Measurements from ENCODE around the gene PDE4D.

The PDE4D gene

DNA sequence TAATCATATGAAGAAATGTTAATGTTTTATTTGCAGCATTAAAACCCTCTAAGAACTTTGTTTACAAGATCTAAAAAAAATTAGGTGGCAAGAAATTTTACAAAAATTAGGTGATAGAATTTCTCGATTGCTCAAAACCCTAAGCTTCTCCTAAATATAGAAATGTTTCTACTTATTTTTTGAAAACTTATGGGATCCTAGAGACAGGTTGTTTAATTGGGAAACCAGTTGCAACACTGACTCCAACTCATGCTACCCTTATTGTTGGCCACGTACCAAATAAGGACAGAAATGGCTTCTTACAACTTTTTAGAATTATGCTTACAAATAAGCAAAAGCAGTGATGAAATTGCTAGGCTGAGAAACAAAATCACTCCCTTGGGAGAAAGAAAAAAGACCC lies 531.1 kb downstream of the PDE4D start:
- DNase-seq (ENCODE audit: low spot score) = no peak

DNA sequence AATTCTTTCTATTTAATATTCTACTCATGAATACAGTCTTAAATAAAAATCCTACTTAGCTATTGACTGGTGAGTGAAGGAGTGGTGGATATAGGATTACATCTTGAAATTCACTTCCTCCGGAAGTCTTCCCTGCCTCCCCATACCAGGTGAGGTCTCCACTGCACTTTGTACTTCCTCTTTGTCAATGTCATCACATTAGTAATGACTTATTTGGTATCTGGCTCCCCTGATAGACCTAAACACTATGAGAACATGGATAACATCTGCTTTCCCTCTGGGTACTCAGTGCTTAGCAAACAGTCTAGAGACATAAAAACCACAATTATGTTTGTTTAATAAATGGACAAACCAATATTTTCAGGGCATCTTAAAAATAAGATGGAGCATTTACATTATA lies 532.1 kb downstream of the PDE4D start:
- no peak for DNase-seq (ENCODE audit: low spot score)

DNA sequence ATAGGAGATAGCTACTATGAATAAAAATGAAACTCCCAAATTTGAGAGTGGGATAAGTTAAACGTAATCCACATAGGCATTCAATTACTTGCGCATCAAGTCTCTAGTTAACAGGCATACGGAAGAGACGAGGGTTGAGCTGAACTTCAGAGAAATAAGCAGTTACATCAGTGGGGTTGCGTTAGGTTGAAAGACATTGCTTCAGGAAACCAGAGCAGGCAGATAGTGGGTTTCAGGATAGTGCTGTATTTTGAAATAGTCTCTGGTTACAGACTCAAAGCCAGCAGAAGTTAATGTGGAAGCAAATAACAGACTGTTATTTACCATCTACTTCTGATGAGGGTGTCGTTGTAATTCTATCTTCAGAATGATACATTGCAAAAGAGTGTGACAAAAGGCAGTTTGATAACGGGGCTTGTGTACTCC lies 533.4 kb downstream of the PDE4D start:
- DNase-seq (ENCODE audit: low spot score) = no peak

GRCh38 chr5:59358005-59358861 lies 535.3 kb downstream of the PDE4D start:
- no peak for DNase-seq (ENCODE audit: low spot score)

GRCh38 chr5:59357381-59357977 lies 536.0 kb downstream of the PDE4D start:
- no peak for DNase-seq (ENCODE audit: low spot score)

GRCh38 chr5:59356813-59357380 lies 536.6 kb downstream of the PDE4D start:
- DNase-seq (ENCODE audit: low spot score) = no peak

GRCh38 chr5:59354811-59355210 lies 538.7 kb downstream of the PDE4D start:
- no peak for DNase-seq (ENCODE audit: low spot score)

DNA sequence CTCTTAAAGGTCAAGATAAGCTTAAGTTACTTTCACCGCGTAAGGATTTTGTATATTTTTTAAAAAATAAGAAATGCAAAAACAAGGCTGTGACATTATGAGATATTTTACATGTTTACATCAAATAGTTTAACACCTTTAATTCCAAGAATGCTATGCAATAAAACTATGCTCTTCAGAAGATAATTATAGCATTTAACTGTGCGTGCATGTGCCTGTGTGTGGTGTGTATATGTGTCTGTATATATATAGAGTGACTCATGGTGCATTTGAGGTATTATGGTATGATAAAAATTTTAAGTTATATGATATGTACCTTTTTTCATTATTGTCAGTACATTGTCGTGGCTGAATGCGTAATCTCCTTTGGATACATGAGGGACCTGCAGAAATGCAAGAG lies 539.3 kb downstream of the PDE4D start:
- DNase-seq (ENCODE audit: low spot score) = no peak

DNA sequence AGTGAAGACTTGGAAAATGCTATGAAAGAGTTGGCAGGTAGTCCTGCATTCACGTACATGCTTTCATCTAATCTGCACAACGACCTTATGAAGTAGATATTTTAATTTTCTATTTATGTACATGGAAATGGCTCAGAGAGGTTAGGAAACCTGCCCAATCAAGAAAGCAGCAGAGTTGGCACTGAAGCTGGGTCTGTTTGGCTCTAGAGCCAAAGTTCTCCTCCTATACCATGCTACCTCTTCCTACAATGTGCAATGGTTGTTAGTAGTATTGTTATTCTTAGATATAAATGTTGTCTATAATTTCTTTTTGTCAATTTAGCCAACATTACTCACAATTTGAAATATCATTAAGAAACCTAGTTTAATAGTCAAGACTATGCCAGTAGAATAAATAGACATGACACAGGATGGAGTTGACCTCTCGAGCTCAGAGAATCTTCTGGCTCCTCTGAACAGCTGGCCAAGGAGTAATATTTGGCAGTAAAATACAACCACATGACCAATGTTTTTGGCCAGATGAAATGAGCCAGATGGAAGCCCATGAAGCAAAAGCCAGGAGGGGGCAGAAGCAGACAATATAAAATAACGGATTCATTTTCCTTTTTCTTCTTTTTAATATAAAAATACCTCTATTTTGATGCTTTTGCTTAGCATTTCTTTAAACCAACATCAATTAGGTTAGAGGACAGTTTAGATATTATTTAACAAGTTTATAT lies 542.3 kb downstream of the PDE4D start:
- peak; percentile 83 for DNase-seq (ENCODE audit: low spot score)

- DNase-seq (ENCODE audit: low spot score) = no peak
Measured at GRCh38 chr5:59348189-59348588, 545.3 kb downstream of the PDE4D start.

GRCh38 chr5:59346982-59347381 lies 546.5 kb downstream of the PDE4D start:
- no peak for DNase-seq (ENCODE audit: low spot score)

DNA sequence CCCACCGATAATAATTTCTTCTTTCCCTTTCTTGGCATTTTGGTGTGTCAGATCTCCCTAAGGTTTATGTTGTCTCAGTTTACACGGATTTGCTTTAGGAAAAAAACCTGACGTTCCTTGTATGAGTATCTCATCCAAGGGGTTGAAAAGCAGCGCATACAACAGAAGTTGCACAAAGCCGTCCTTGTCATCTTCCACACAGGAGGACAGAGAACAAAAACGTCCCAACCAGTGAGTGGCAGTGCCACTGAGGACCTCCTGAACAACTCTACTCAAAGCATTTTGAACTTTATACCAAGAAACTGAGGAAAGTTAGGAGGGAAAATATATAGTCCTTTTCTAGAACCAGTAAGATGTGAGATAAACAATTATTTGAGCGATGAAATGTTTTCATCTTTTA lies 547.0 kb downstream of the PDE4D start:
- no peak for DNase-seq (ENCODE audit: low spot score)

DNA sequence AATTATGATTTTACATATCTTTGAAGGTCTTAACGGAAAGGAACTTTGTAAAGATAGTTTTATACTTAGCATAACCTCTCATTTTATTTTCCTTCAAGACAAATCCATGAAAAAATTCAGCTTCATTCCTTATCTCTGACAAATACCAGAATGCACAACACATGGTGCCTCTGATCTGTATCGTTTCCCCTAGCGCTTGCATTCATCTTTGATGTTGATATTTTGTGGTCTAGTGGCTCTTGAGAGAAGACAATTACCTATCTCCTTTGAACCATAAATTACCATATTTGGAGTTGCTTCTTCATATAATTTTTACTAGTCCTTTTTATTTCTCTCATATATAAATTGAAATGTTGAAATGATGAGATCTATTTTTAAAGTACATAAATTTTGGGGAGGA lies 551.3 kb downstream of the PDE4D start:
- DNase-seq (ENCODE audit: low spot score) = no peak

DNA sequence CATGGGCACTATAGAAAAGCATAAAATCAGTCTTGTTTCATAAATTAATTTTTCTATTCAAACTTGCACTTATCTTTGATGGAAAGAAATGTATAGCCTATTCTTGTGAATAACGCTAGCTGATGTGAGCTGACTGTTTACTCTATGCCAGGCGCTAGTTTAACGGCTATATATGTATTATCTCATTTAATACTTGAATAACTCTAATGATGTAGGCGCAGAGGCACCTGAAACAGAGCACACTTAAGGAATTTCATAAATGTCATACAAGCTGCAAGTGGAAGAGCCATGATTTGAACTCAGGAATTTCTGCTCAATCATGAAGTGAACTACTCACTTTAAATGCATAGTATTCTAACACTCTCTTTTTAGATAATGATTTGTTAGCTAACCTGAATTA lies 551.8 kb downstream of the PDE4D start:
- DNase-seq (ENCODE audit: low spot score) = no peak

DNA sequence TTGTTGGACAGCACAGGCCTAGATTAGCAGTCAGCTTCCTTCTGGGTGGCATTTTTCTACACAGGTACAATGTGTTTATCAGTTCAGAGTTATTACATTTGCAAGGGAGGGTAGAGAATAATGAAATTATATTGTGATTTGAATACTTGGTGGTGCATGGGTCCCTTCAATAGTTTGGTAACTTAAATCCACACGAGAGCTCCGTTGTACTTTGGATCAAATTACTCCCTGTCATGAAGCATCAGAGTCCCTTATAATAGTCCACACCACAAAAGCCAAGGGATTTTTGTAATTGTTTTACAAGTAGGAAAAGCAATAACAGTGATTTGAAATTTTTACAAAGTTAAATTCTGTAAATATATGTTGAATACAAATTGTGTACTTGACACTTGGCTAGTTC lies 552.4 kb downstream of the PDE4D start:
- no peak for DNase-seq (ENCODE audit: low spot score)

DNA sequence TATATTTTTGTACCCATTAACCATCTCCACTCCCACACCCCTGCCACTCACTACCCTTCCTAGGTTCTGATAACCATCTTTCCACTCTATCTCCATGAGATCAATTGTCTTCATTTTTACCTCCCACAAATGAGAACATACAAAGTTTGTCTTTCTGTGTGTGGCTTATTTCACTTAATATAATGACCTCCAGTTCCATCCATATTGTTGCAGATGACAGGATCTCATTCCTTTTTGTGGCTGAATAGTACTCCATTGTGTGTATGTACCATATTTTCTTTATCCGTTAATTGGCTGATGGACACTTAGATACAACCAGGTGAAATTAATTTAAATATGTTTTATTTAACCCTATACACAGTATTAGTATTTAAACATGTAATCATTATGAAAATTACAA lies 552.9 kb downstream of the PDE4D start:
- no peak for DNase-seq (ENCODE audit: low spot score)

DNA sequence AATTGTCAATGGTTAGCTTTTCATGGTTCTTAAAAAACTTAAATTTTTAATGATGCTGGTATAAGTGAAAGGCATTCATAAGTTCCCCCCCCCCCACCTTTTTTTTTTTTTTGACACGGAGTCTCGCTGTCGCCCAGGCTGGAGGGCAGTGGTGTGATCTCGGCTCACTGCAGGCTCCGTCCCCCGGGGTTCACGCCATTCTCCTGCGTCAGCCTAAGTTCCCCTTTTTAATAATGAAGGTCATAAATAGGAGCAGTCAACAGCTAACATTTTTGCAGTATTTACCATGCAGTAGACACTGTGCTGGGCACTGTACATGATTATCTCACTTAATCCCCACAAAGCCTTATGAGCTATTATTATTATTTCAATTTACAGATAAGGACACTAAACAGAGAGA lies 556.3 kb downstream of the PDE4D start:
- no peak for DNase-seq (ENCODE audit: low spot score)

GRCh38 chr5:59335544-59335943 lies 558.0 kb downstream of the PDE4D start:
- no peak for DNase-seq (ENCODE audit: low spot score)

DNA sequence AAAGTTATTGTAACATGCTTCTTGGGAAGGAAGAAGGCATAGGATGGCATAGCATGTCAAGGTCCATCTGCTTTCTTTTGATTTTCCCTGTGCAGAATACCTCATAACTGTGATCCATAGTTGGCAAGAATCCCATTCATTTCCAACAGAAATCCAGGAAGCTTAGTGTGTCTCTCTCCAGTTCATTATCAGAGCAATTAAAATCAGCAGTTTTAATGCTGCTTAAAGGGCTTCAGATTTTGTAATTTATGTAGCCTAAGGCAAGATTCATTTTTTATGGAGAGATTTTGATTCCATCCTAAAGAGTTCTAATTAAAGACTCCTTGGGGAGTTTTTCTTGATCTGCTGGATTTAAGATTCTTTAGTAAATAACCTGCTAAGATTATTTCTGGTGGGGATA lies 560.1 kb downstream of the PDE4D start:
- DNase-seq (ENCODE audit: low spot score) = peak; percentile 25

DNA sequence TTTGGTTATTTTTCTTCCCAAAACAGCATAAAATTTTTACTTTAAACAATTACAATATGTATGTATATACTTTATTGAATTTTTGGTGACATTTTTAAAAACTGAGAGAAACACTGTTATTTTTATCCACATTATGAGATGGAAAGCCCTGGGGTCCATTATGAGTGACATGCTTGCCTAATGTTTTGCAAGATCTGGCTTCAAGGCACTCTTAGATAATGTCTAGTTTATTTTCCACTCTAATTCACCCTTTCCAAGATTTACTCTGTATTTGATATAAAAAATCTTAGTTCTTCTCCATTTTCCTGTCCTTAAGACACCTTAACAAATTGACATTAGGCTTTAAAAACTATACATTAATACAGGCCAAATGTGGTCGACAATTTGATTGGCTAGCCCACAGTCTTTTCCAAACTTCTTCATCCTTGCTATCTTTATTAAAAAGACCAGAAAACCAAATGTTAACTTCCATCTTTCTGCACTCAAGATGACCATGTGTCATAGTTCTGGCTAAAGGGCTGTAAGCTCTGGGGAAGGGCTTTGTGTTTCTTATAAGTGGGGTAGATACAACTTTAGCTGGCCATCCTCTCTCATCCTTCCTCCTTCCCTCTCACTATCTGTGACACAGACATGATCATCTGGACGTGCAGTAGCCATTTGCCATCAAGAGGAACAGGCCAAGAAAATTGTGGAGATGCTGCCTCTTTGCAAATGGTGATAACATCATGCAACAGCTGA lies 561.1 kb downstream of the PDE4D start:
- no peak for DNase-seq (ENCODE audit: low spot score)

DNA sequence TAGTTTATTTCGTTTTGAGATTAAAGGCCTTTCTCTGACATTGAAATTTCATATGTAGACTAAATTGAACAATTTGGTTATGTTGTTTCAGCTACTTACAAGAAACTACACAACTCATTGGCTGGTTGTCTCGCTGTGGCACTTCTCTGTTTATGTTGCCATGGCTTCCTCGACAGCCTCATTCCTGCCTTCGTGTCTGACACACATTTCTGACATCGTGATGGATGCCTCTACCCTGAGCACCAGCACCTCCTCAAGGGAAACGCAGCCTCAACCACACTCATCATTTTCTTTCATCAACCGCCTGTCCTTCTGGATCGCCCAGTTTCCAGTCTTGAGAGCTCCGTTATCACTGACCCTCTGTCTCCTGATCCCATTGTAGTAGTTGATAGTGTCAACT lies 562.8 kb downstream of the PDE4D start:
- DNase-seq (ENCODE audit: low spot score) = no peak

DNA sequence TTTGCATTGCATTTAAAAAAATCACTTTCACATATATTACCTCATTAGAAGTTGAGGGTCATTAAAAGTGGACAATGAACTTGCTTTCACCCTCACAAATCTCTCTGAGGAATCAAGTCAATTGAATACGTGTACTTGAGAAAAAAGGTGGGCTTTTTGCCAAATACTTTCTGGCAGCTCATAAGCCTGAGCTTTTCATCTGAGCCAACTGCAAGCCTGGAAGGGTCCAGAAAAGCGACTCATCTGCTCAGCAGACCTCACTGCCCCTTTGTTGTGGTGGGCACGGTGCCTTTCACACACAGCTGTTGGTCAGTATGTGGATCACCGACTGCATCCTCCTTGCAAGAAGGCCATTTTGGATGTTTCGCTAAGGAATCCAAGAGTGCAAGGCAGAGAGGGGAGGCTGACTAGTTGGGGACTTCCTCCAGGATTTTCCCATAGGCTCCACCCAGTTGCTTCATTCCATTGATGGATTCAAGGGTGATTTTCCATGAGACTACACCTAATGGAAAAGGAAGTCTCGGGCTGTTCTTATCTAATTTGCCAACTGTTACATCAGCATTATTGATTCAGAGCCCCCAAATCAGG lies 564.7 kb downstream of the PDE4D start:
- peak; percentile 19 for DNase-seq (ENCODE audit: low spot score)
